SU-DHL-6 (cell line): ENCODE measurements around the gene PPP6R1.

Experiments used
- H2AFZ ChIP-seq: fragments of 200-600 bp; sonication (generic); 2 replicates; pipeline ENCODE4 v1.6.1; 2014; ENCODE audit warnings: low read depth, mild to moderate bottlenecking, moderate library complexity, mixed read lengths, antibody characterized with exemption, low read length; ENCODE audit not compliant: severe bottlenecking
- H3F3A ChIP-seq: fragments of 200-600 bp; shearing (Covaris generic); 2 replicates; pipeline ENCODE4 v1.6.0; 2016; ENCODE audit warnings: antibody characterized with exemption, mild to moderate bottlenecking; ENCODE audit not compliant: insufficient read depth
- H3K27ac ChIP-seq: fragments of 200-600 bp; sonication (generic); 2 replicates; pipeline ENCODE4 v1.5.1; 2016; ENCODE audit warnings: low read depth, mild to moderate bottlenecking, low read length, moderate library complexity, mixed read lengths
- H3K27me3 ChIP-seq: fragments of 200-600 bp; sonication (generic), shearing (Covaris generic); 2 replicates; pipeline ENCODE4 v1.6.0; 2014; ENCODE audit warnings: mild to moderate bottlenecking, low read length
- H3K36me3 ChIP-seq: fragments of 200-600 bp; sonication (generic); 2 replicates; pipeline ENCODE4 v1.6.1; 2014; ENCODE audit warnings: mild to moderate bottlenecking, low read length, mixed read lengths
- H3K4me2 ChIP-seq: fragments of 300-600, 200-600 bp; shearing (Covaris generic), sonication (generic); 2 replicates; pipeline ENCODE4 v1.6.0; 2014; ENCODE audit warnings: low read length, low read depth, mild to moderate bottlenecking; ENCODE audit not compliant: poor library complexity, severe bottlenecking
- H3K4me3 ChIP-seq: fragments of 200-600 bp; sonication (generic); 2 replicates; pipeline ENCODE4 v1.5.1; 2014; ENCODE audit warnings: antibody characterized with exemption, low read length, mild to moderate bottlenecking, mixed read lengths; ENCODE audit not compliant: insufficient read depth, poor library complexity, severe bottlenecking
- H3K79me2 ChIP-seq: fragments of 200-600 bp; sonication (generic); 2 replicates; pipeline ENCODE4 v1.6.1; 2014; ENCODE audit warnings: mild to moderate bottlenecking, low read length, moderate library complexity; ENCODE audit not compliant: insufficient read depth
- H3K9ac ChIP-seq: fragments of 200-600 bp; sonication (generic); 2 replicates; pipeline ENCODE4 v1.7.0; 2014; ENCODE audit warnings: mild to moderate bottlenecking, low read length
- H3K9me2 ChIP-seq: fragments of 200-600 bp; sonication (generic); replicated peaks from 2 replicates; pipeline ENCODE4 v1.6.1; 2014; ENCODE audit warnings: low read length; ENCODE audit not compliant: insufficient read depth
- H3K9me3 ChIP-seq: fragments of 200-600 bp; sonication (generic); 2 replicates; pipeline ENCODE4 v1.6.1; 2014; ENCODE audit warnings: low read length, mixed read lengths; ENCODE audit not compliant: insufficient read depth
- H4K20me1 ChIP-seq: fragments of 200-600 bp; sonication (generic); 2 replicates; pipeline ENCODE4 v1.6.1; 2014; ENCODE audit warnings: low read depth, mild to moderate bottlenecking, antibody characterized with exemption, low read length, moderate library complexity, mixed read lengths
- EZH2phosphoT487 ChIP-seq: fragments of 200-600 bp; sonication (generic), shearing (Covaris generic); conservative IDR thresholded peaks from 2 replicates; pipeline ENCODE4 v1.6.1; 2018; ENCODE audit warnings: mild to moderate bottlenecking, antibody characterized with exemption, low read length, moderate library complexity, mixed read lengths
- TF ChIP-seq, protein P1 (sequence below): fragments of 200-600 bp; sonication (generic); IDR thresholded peaks from one replicate; pipeline ENCODE4 v1.5.1; 2017; ENCODE audit warnings: antibody characterized with exemption, mild to moderate bottlenecking, low read length, moderate library complexity; ENCODE audit not compliant: insufficient read depth, poor library complexity, severe bottlenecking

Gene PPP6R1

DNA sequence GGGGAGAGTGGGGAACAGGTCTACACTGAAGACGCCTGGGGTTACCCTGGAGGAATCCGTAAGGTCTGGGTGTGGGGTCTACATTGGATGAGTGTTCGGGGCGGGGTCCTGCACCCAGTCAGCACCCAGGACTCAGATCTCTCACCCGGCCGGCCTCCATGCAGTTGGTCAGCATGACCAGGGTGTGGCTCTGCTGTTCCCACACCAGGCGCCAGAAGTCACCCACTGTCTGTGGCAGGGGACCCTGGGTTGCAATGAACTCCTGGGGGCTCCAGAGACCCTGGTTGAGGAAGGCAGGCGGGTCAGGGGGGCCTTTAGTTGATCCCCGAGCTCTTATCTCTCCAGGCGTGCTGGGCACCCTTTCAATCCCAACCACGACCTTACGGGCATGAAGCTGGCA, 72.7 kb downstream of the PPP6R1 start:
- Histone ChIP-seq H3K27ac (no peak overlapping the region), H3K36me3 (no peaks in the 10 kb centered on the region), H3K4me3 (no peak overlapping the region), H3K9me2 (no peaks in the 10 kb centered on the region), H3K4me2 (no peak overlapping the region), H3K79me2 (no peaks in the 10 kb centered on the region), H4K20me1 (no peaks in the 10 kb centered on the region), H3K9ac (no peak overlapping the region), H2AFZ (no peak overlapping the region), H3K9me3 (no peaks in the 10 kb centered on the region), H3F3A (no peaks in the 10 kb centered on the region), H3K27me3 (no peaks in the 10 kb centered on the region)
- TF ChIP-seq EZH2phosphoT487, result no peak
- TF ChIP-seq, protein P1, sequence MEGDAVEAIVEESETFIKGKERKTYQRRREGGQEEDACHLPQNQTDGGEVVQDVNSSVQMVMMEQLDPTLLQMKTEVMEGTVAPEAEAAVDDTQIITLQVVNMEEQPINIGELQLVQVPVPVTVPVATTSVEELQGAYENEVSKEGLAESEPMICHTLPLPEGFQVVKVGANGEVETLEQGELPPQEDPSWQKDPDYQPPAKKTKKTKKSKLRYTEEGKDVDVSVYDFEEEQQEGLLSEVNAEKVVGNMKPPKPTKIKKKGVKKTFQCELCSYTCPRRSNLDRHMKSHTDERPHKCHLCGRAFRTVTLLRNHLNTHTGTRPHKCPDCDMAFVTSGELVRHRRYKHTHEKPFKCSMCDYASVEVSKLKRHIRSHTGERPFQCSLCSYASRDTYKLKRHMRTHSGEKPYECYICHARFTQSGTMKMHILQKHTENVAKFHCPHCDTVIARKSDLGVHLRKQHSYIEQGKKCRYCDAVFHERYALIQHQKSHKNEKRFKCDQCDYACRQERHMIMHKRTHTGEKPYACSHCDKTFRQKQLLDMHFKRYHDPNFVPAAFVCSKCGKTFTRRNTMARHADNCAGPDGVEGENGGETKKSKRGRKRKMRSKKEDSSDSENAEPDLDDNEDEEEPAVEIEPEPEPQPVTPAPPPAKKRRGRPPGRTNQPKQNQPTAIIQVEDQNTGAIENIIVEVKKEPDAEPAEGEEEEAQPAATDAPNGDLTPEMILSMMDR, result no peak

DNA sequence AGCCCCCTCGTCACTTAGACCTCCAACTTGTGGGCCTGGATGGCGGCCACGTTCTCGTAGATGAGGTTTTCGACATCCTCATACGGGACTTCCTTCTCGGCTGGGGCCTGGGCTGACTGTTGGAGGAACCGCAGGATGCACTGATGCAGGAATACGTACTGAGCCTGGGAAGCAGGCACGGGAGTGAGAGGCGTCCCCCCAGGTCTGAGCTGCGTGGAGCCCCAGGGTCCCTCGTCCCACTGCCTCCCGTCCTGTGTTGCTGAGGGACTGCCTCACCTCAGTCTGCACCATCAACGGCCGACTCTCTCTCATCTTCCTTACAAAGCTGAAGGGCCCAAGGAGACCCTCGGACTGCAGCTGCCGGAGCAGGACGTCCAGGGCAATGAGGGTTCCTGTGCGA, 77.1 kb downstream of the PPP6R1 start:
- TF ChIP-seq, protein P1, result no peak
- TF ChIP-seq EZH2phosphoT487, result no peak
- H3K27me3 ChIP-seq, result no peaks in the 10 kb centered on the region; the same call in 1 of the 2 replicates

More for the DNA sequence above, 77.1 kb downstream of the PPP6R1 start:
- Histone ChIP-seq H3K4me2 (no peak overlapping the region), H3K9me3 (no peaks in the 10 kb centered on the region), H3K9me2 (no peaks in the 10 kb centered on the region), H3K9ac (no peak overlapping the region), H3F3A (no peaks in the 10 kb centered on the region), H2AFZ (no peak overlapping the region), H3K36me3 (no peaks in the 10 kb centered on the region), H4K20me1 (no peaks in the 10 kb centered on the region), H3K27ac (no peak overlapping the region), H3K4me3 (no peak overlapping the region), H3K79me2 (no peaks in the 10 kb centered on the region)
